Muscle layer of duodenum (tissue), 2 donors: ENCODE results near the gene GATAD2B.

Experiments used
- H3K27ac ChIP-seq: one replicate; pipeline ENCODE4 v1.7.0; 2013; ENCODE audit warnings: mild to moderate bottlenecking, low read length
- H3K27me3 ChIP-seq: one replicate; pipeline ENCODE4 v1.7.0; 2013; ENCODE audit warnings: low read depth, mild to moderate bottlenecking, control low read depth, low read length
- H3K36me3 ChIP-seq, 2 donors: one replicate each; pipeline ENCODE4 v1.7.0; 2013; ENCODE audit warnings: low read length in 2 of 2, control low read depth in 1 of 2, mild to moderate bottlenecking in 1 of 2; ENCODE audit not compliant: insufficient read depth in 2 of 2, control insufficient read depth in 1 of 2
- H3K4me1 ChIP-seq, 2 donors: one replicate each; pipeline ENCODE4 v1.7.0; 2013; ENCODE audit warnings: low read length in 2 of 2, mild to moderate bottlenecking in 2 of 2, control low read depth in 1 of 2, moderate library complexity in 1 of 2; ENCODE audit not compliant: insufficient read depth in 2 of 2, control insufficient read depth in 1 of 2
- H3K4me3 ChIP-seq, 2 donors: one replicate each; pipeline ENCODE4 v1.7.0; 2013; ENCODE audit warnings: low read length in 2 of 2, low read depth in 1 of 2, mild to moderate bottlenecking in 1 of 2
- H3K9me3 ChIP-seq, 2 donors: one replicate each; pipeline ENCODE4 v1.7.0; 2013; ENCODE audit warnings: low read length in 2 of 2, control low read depth in 1 of 2, mild to moderate bottlenecking in 1 of 2; ENCODE audit not compliant: control insufficient read depth in 1 of 2
- donor health status: healthy.

The GATAD2B gene

DNA sequence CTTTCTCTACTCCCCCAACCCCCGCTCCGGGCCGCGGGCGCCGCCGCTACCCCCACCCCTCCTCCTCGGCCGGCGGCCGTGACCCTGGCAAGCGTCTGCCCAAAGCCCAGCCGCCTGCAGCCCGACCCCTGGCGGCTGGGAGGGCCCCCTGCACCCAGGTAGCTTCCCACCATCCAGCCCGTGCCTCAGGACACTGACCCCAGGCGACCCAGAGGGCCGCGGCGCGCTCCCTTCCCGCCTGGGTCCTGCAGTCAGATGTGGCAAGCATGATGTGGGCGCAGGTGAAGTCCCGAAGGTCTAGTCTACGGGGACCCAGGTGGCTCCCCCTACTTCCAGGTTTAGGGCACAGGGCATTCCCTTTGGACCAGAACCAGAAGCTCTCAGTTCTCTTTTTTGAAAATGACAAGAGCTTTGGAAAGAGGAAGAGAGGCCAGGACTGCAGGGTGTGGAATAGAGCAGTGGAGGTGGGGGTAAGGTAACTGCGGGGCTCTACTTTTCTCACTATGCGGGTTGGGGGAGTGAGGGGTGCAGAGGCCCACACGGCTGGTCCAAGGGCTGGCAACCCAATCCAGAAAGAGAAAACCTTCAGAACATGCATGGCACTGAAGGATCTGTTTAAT is 24.0 kb upstream of the GATAD2B start, which contains the start of gene DENND4B:
DENND4B (minus strand) TSS at position 97 of the 620 bp plus-strand sequence. CDS start 2,344 bp downstream, outside the sequence.
- H3K4me1 ChIP-seq = peaks cover 6 to 15% of the 10 kb centered on the region in 2 donors
- H3K9me3 ChIP-seq = no peaks in the 10 kb centered on the region
- peaks cover 34 to 48% of the 10 kb centered on the region in 2 donors for H3K36me3 ChIP-seq
- H3K4me3 ChIP-seq = peak within 1 kb of the TSS; percentile 77 to 87
- H3K27ac ChIP-seq = peak within 1 kb of the TSS; percentile 83
- H3K27me3 ChIP-seq = no peaks in the 10 kb centered on the region

DNA sequence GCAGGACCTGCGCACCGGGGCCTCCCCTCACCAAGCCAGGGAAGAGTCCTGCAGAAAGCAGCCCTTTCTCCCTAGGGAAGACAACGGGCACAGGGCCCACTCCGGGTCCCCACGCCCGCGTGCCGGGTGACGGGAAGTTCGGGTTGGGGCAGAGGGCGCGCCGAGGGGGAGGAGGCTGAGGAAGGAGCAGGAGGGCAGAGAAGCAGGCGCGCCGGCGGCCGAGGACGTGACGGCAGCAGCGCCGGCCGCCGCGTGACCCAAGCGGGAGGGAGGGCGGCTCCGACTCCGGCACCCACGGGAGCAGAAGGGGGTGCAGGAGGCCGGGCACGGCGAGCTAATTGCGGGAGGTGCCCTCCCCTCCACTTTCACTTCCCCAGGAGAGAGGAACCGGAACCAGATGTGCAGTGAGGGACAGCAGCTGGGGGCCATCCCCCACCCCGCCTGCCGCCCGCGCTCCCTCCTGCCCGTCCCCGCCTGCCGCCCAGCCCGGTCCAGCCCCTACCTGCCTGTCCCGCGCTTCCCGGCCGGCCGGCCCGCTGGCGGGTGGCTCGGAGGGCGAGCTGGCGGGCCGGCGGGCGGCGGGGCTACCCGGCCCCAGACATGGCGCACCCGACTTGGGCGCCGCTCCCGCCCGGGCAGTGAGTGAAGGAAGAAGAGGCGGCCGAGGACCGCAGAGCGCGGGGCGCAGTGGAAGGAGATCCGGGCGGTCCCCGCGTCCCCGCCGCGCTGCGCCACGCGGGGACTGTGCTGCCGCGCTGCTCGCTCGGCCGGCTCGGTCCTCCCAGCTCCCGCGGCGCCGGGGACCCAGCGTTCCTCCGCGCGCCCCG is 23.2 kb upstream of the GATAD2B start:
- peaks cover 33 to 45% of the 10 kb centered on the region in 2 donors for H3K36me3 ChIP-seq
- no peaks in the 10 kb centered on the region for H3K27me3 ChIP-seq
- H3K4me1 ChIP-seq = peaks cover 6 to 15% of the 10 kb centered on the region in 2 donors
- H3K4me3 ChIP-seq = peak overlapping the region; percentile 77 to 87
- no peaks in the 10 kb centered on the region for H3K9me3 ChIP-seq
- peak overlapping the region; percentile 83 for H3K27ac ChIP-seq

- Histone ChIP-seq H3K9me3 (no peaks in the 10 kb centered on the region), H3K27ac (peak overlapping the region; percentile 83), H3K4me1 (peaks cover 6 to 15% of the 10 kb centered on the region in 2 donors), H3K36me3 (peaks cover 33 to 45% of the 10 kb centered on the region in 2 donors), H3K4me3 (peak overlapping the region; percentile 77 to 87), H3K27me3 (no peaks in the 10 kb centered on the region)
These were observed 22.5 kb upstream of the GATAD2B start for GRCh38 chr1:153945131-153945794.

DNA sequence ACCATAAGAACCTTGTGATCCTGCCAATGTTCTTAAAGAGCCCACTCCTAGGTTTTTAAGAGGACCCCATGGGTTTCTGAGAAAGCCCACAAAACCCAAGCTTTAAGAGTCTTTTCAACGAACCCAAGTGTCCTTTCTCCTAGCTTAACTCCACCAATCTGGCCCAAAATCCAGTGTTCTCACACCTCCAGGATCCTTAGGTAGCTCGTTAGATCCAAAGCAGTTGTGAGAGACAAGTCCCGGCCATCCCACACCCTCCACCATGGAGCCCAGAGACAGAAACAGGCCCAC is 22.0 kb upstream of the GATAD2B start:
- H3K4me1 ChIP-seq = peaks cover 6 to 15% of the 10 kb centered on the region in 2 donors
- no peaks in the 10 kb centered on the region for H3K27me3 ChIP-seq
- peaks cover 33 to 45% of the 10 kb centered on the region in 2 donors for H3K36me3 ChIP-seq
- peak overlapping the region; percentile 77 to 87 for H3K4me3 ChIP-seq
- H3K27ac ChIP-seq = peak overlapping the region; percentile 83
- H3K9me3 ChIP-seq = no peaks in the 10 kb centered on the region

DNA sequence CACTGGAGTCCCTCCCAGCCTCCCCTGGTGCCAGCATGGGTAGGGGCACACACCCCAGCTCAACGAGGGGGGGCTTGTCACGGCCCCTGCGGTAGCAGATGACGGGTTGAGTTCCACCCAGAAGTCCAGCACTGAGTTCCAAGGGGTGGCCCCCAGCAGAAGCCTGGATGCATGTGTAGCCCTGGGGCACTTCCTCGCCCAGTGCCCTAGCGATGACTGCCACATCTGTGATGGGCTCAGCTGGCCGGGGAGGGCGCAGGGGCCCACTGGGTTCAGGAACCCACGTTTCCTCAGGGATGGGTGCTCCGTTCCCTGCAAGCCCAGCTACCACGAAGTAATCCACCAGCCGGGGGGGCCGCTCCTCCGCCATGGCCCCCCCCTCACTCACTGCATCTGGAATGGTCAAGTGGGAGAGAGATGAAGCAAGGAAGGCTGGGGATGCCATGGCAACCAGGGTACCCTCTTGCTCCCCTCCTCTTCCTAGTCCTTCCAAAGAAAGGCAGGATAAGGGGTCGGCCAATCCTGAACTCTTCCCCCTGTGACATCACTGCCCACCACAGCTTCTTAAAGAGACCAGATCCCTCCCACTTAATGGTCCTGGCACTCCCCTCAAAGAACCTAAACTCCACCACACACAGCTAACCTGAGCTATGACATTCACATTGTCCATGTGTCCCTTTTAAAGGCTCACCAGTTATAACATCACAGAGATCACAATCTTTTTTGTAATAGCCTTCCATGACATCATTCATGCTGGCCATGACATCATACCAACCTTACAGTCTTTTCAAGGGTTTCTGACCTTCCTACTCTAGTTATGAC is 21.4 kb upstream of the GATAD2B start:
- H3K4me1 ChIP-seq = peaks cover 6 to 15% of the 10 kb centered on the region in 2 donors
- no peaks in the 10 kb centered on the region for H3K27me3 ChIP-seq
- H3K4me3 ChIP-seq = peak overlapping the region; percentile 77 to 87
- H3K36me3 ChIP-seq = peaks cover 36 to 46% of the 10 kb centered on the region in 2 donors
- H3K9me3 ChIP-seq = no peaks in the 10 kb centered on the region
- H3K27ac ChIP-seq = peak overlapping the region; percentile 83

DNA sequence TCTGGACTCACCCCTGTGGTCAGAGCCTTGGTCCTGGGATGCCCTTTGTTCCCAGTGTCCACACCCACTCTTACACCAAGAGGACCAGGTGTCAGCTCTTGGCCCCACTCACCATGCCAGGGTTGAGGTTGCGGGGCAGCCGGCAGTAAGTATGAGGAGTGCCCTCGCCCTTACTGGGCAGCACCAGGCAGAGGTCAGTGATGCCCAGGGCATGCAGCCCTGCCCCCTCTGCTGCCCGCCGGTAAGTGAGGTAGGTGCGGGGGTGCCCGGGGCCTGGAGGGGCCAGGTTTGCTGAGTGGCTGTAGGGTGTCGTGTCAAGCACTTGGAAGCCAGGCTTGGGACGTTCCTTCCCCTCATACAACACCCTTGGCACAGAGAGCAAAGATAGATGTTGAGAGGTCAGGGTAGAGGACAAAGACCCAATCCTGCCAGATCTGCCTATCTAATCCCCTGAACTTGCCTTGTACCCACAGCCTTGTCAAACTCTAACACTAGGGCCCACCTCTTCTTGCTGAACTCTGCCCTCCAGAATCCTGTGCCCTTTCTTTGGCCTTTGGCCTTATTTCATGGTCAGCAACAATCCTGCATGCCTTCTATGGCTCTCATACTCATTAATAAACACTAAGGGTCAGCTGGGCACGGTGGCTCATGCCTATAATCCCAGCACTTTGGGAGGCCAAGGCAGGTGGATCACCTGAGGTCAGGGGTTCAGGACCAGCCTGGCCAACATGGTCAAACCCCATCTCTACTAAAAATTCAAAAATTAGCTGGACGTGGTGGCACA is 20.2 kb upstream of the GATAD2B start:
- peaks cover 25 to 39% of the 10 kb centered on the region in 2 donors for H3K36me3 ChIP-seq
- H3K4me3 ChIP-seq = no peak overlapping the region
- no peaks in the 10 kb centered on the region for H3K27me3 ChIP-seq
- no peaks in the 10 kb centered on the region for H3K9me3 ChIP-seq
- peaks cover 6 to 15% of the 10 kb centered on the region in 2 donors for H3K4me1 ChIP-seq
- H3K27ac ChIP-seq = no peak overlapping the region

GRCh38 chr1:153941826-153942725 is 19.3 kb upstream of the GATAD2B start:
- Histone ChIP-seq H3K27ac (no peak overlapping the region), H3K9me3 (no peaks in the 10 kb centered on the region), H3K27me3 (no peaks in the 10 kb centered on the region), H3K36me3 (peaks cover 32 to 43% of the 10 kb centered on the region in 2 donors), H3K4me1 (peaks cover 4 to 13% of the 10 kb centered on the region in 2 donors), H3K4me3 (no peak overlapping the region)

DNA sequence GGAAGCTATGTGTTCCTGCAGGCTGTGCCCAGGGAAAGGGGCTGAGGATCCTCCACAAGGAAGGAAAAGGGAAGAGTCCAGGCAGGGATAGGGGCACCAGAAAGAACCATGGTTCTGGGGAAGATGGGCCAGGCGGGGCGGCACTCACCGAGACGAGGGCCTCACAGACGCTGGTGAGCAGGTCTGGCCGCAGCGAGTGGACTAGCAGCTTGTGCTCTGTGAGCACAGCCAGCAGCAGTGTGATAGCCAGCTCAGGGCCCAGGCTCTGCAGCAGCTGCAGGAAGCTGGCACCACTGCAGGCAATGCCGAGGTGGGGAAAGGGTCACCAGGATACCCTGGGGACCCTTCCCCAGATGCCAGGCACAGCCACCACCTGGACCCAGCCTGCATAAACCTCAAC is 18.0 kb upstream of the GATAD2B start:
- Histone ChIP-seq H3K9me3 (no peaks in the 10 kb centered on the region), H3K36me3 (peaks cover 44 to 57% of the 10 kb centered on the region in 2 donors), H3K4me3 (no peak overlapping the region), H3K4me1 (peaks cover 0 to 7% of the 10 kb centered on the region in 2 donors), H3K27ac (no peak overlapping the region), H3K27me3 (no peaks in the 10 kb centered on the region)

- H3K9me3 ChIP-seq = no peaks in the 10 kb centered on the region
- peaks cover 53 to 69% of the 10 kb centered on the region in 2 donors for H3K36me3 ChIP-seq
- no peaks in the 10 kb centered on the region for H3K4me1 ChIP-seq
- no peak overlapping the region for H3K27ac ChIP-seq
- H3K4me3 ChIP-seq = no peak overlapping the region
- no peaks in the 10 kb centered on the region for H3K27me3 ChIP-seq
These were observed 16.7 kb upstream of the GATAD2B start for GRCh38 chr1:153939476-153939875.
